Gastrocnemius medialis (tissue), 4 donors: Measurements from ENCODE around the gene NUP188. TPM values are rescaled to one million over a fixed set of nuclear protein-coding genes. Genes with fewer than 3 reads are reported as not detected.

Experiments used
- ATAC-seq, 2 donors: fragments of 150-250 bp; one replicate each; pipeline ENCODE4 v1.9.1; 2016
- DNase-seq, 2 donors: peaks; one replicate each; pipeline ENCODE4 v3.0.0-alpha.2; 2019
- H3K27ac ChIP-seq, 4 donors: fragments of 200-600 bp; sonication (generic); 1 replicate in 1 of 4; 2 replicates in 3 of 4; pipeline ENCODE4 v1.5.1; 2016 to 2018; ENCODE audit warnings: mild to moderate bottlenecking in 2 of 4, moderate library complexity in 1 of 4
- H3K27me3 ChIP-seq, 3 donors: fragments of 200-600 bp; sonication (generic) in 2 of 3; 1 replicate in 1 of 3; 2 replicates in 2 of 3; pipeline versions ENCODE4 v1.5.1 to v1.6.0; 2016 to 2019; ENCODE audit warnings: mild to moderate bottlenecking in 1 of 3, moderate library complexity in 1 of 3
- H3K36me3 ChIP-seq, 2 donors: fragments of 200-600 bp; sonication (generic) in 1 of 2; one replicate each; pipeline ENCODE4 v1.5.1; 2017 to 2018
- H3K4me1 ChIP-seq, 2 donors: fragments of 200-600 bp; sonication (generic) in 1 of 2; one replicate each; pipeline ENCODE4 v1.5.1; 2016 to 2017; ENCODE audit warnings: mild to moderate bottlenecking in 2 of 2
- H3K4me3 ChIP-seq, 4 donors: fragments of 200-600 bp; sonication (generic) in 3 of 4; 1 replicate in 1 of 4; 2 replicates in 3 of 4; pipeline ENCODE4 v1.5.1; 2016 to 2019; ENCODE audit warnings: mild to moderate bottlenecking in 2 of 4
- H3K9me3 ChIP-seq, 3 donors: fragments of 200-600 bp; sonication (generic) in 2 of 3; 1 replicate in 1 of 3; 2 replicates in 2 of 3; pipeline ENCODE4 v1.5.1; 2016 to 2019
- POLR2A ChIP-seq, 2 donors: fragments of 450-650 bp; IDR thresholded peaks; one replicate each; pipeline ENCODE4 v1.6.1; 2017; ENCODE audit warnings: antibody characterized with exemption in 2 of 2, mild to moderate bottlenecking in 2 of 2, moderate library complexity in 2 of 2
- in situ Hi-C, 4 donors: fragments of 200-750 bp; cut with MboI; loops; one replicate each; pipeline versions ENCODE4 v1.15.0 to v1.8.0; 2017; ENCODE audit warnings: low sequenced_read_pairs in 4 of 4
- intact Hi-C: fragments of 100-400 bp; cut with DNase I; formaldehyde crosslinking; loops from one replicate; pipeline ENCODE4 v1.15.1; 2023; ENCODE audit warnings: low total_unique reads
- total RNA-seq, 4 donors: library from RNA; depleted of rRNA; stranded (reverse); fragments of >200 nt; gene quantifications; one replicate each; pipeline versions ENCODE4 v1.1.0 to v1.2.3, GENCODE V29; 2016
- TF ChIP-seq, protein P1 (sequence below), 5 experiments: fragments of 450-650 bp in 3 of 5; fragments of 200-600 bp in 2 of 5; sonication (generic) in 2 of 5; IDR thresholded peaks in 4 of 5; conservative IDR thresholded peaks in 1 of 5; 1 replicate in 4 of 5; 2 replicates in 1 of 5; pipeline ENCODE4 v1.5.1; 2016 to 2019; ENCODE audit warnings: antibody characterized with exemption in 5 of 5, mild to moderate bottlenecking in 3 of 5, moderate library complexity in 3 of 5

The NUP188 gene
- total RNA-seq, 4 donors from 2014 or later = 24.7 to 59.7 (median 30.3) TPM

DNA sequence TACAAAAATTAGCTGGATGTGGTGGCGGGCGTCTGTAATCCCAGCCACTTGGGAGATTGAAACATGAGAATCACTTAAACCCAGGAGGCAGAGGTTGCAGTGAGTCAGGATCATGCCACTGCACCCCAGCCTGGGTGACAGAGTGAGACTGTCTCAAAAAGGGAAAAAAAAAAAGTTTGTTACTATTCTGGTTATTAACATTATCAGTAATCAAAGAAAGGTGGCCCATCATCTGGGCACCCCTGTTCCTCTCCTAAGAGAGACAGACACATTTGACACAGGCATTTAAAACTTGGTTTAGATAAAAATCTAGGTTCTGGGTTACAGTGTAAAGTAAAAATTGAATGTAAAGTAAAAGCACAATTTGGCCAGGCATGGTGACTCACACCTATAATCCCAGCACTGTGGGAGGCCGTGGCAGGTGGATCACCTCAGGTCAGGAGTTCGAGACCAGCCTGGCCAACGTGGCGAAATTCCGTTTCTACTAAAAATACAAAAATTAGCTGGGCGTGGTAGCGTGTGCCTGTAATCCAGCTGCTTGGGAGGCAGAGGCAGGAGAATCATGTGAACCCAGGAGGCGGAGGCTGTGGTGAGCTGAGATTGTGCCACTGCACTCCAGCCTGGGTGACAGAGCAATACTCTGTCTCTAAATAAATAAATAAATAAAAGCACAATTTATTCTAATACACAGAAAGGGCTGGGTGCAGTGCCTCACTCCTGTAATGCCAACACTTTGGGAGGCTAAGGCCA, 43.5 kb upstream of the NUP188 start:
- TF ChIP-seq, protein P1, sequence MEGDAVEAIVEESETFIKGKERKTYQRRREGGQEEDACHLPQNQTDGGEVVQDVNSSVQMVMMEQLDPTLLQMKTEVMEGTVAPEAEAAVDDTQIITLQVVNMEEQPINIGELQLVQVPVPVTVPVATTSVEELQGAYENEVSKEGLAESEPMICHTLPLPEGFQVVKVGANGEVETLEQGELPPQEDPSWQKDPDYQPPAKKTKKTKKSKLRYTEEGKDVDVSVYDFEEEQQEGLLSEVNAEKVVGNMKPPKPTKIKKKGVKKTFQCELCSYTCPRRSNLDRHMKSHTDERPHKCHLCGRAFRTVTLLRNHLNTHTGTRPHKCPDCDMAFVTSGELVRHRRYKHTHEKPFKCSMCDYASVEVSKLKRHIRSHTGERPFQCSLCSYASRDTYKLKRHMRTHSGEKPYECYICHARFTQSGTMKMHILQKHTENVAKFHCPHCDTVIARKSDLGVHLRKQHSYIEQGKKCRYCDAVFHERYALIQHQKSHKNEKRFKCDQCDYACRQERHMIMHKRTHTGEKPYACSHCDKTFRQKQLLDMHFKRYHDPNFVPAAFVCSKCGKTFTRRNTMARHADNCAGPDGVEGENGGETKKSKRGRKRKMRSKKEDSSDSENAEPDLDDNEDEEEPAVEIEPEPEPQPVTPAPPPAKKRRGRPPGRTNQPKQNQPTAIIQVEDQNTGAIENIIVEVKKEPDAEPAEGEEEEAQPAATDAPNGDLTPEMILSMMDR (IDR thresholded peaks at IDR 0.05 in 4 of 5, conservative IDR thresholded peaks at IDR 0.05 in 1 of 5) = no peak
- TF ChIP-seq POLR2A (IDR thresholded peaks at IDR 0.05) = no peak
- intact Hi-C loops (no loop called here), in situ Hi-C loops (no loop called here)
- DNase-seq (no peak), ATAC-seq (no peak)
- Histone ChIP-seq H3K27ac (peak overlapping the region in 3 of 4 donors; percentile 48 to 68 (median 60)), H3K4me1 (peaks cover 4 to 13% of the 10 kb centered on the region in 2 donors), H3K9me3 (no peaks in the 10 kb centered on the region), H3K36me3 (peaks cover 0 to 26% of the 10 kb centered on the region in 2 donors), H3K4me3 (no peak overlapping the region), H3K27me3 (no peaks in the 10 kb centered on the region)

DNA sequence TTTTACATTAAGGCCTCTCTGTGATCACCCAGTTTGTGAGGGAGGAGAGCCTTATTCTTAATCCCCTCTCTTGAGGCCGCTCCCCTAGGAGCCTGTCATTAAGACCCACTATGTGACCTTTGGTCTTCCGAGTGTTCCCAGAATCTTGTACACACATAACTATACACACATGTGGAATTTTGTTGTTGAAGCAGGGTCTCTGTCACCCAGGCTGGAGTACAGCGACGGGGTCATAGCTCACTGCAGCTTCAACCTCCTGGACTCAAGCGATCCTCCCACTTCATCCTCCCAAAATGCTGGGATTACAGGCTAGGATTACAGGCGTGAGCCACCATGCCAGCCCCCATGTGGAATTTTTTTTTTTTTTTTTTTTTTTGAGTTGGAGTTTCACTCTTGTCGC, 41.5 kb upstream of the NUP188 start:
- in situ Hi-C loops (no loop called here), intact Hi-C loops (no loop called here)
- Histone ChIP-seq H3K36me3 (peaks cover 0 to 33% of the 10 kb centered on the region in 2 donors), H3K4me3 (no peak overlapping the region), H3K27ac (peak overlapping the region in 1 of 4 donors; percentile 15), H3K4me1 (peaks cover 15 to 21% of the 10 kb centered on the region in 2 donors), H3K9me3 (no peaks in the 10 kb centered on the region), H3K27me3 (no peaks in the 10 kb centered on the region)
- ATAC-seq (no peak), DNase-seq (no peak)
- no peak for TF ChIP-seq POLR2A (IDR thresholded peaks at IDR 0.05)
- TF ChIP-seq, protein P1 (IDR thresholded peaks at IDR 0.05 in 4 of 5, conservative IDR thresholded peaks at IDR 0.05 in 1 of 5) = no peak

DNA sequence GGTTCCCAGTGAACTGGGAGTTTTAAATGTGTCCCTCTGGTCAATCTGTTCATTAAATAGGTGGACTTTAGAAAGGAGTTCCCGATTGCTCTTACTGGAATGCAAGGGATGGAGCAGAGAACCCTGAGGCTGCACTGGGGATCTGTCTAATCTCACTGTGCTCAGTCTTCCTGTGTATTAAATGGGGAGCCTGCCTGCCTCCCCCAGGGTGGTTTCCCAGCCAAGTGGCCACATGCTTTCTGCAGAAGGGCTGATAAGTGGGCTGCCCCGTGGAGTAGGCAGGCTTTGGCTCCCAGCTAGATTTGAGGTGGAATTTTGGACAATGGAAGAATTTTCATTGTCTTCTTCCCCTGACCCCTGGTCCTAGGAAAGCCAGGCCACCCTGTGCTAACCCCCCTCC, 40.8 kb upstream of the NUP188 start:
- in situ Hi-C loops (no loop called here), intact Hi-C loops (no loop called here)
- DNase-seq = no peak
- Histone ChIP-seq H3K9me3 (no peaks in the 10 kb centered on the region), H3K4me1 (peaks cover 23 to 29% of the 10 kb centered on the region in 2 donors), H3K27ac (peak overlapping the region in 3 of 4 donors; percentile 5 to 21 (median 5)), H3K36me3 (peaks cover 0 to 33% of the 10 kb centered on the region in 2 donors), H3K4me3 (no peak overlapping the region), H3K27me3 (no peaks in the 10 kb centered on the region)
- no peak for TF ChIP-seq POLR2A (IDR thresholded peaks at IDR 0.05)
- TF ChIP-seq, protein P1 (IDR thresholded peaks at IDR 0.05 in 4 of 5, conservative IDR thresholded peaks at IDR 0.05 in 1 of 5) = no peak
- ATAC-seq = no peak

DNA sequence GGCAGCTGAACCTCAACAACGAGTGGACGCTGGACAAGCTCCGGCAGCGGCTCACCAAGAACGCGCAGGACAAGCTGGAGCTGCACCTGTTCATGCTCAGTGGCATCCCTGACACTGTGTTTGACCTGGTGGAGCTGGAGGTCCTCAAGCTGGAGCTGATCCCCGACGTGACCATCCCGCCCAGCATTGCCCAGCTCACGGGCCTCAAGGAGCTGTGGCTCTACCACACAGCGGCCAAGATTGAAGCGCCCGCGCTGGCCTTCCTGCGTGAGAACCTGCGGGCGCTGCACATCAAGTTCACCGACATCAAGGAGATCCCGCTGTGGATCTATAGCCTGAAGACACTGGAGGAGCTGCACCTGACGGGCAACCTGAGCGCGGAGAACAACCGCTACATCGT, 39.1 kb upstream of the NUP188 start:
- Histone ChIP-seq H3K4me1 (peaks cover 38 to 45% of the 10 kb centered on the region in 2 donors), H3K36me3 (peaks cover 0 to 33% of the 10 kb centered on the region in 2 donors)

More for the DNA sequence above, 39.1 kb upstream of the NUP188 start:
- Histone ChIP-seq H3K4me3 (no peak overlapping the region), H3K27me3 (no peaks in the 10 kb centered on the region), H3K9me3 (no peaks in the 10 kb centered on the region), H3K27ac (no peak overlapping the region)
- intact Hi-C loops = no loop called here
- DNase-seq (no peak), ATAC-seq (no peak)
- in situ Hi-C loops = no loop called here
- no peak for TF ChIP-seq POLR2A (IDR thresholded peaks at IDR 0.05)
- TF ChIP-seq, protein P1 (IDR thresholded peaks at IDR 0.05 in 4 of 5, conservative IDR thresholded peaks at IDR 0.05 in 1 of 5) = no peak
